OCI-LY7 (cell line): ENCODE measurements around the gene GJC2. TPM values are rescaled to one million over a fixed set of nuclear protein-coding genes. Genes with fewer than 3 reads are reported as not detected.

Experiments used
- BruUV-seq: library from RNA; stranded (reverse); fragments of 400-500 nt; replicated peaks from 2 replicates; lab custom pipeline; 2021; lab: Mats Ljungman, UMichigan
- CTCF ChIA-PET: fragments of 300-600 bp; sonication (Branson Sonifier 250); formaldehyde crosslinking; loops from one replicate; lab custom pipeline; 2022; ENCODE audit warnings: antibody characterized with exemption; ENCODE audit not compliant: unreplicated experiment; lab: Charles Lee
- POLR2A ChIA-PET: fragments of 300-600 bp; sonication (Branson Sonifier 250); formaldehyde crosslinking; loops from one replicate; lab custom pipeline; 2022; ENCODE audit warnings: antibody characterized with exemption; lab: Charles Lee
- DNase-seq: peaks from one replicate; pipeline ENCODE4 v3.0.0-alpha.2; 2015; ENCODE audit warnings: low spot score
- H2AFZ ChIP-seq: fragments of 200-600 bp; sonication (generic), shearing (Covaris generic); 2 replicates; pipeline ENCODE4 v1.6.1; 2014; ENCODE audit warnings: mild to moderate bottlenecking, antibody characterized with exemption, low read length, moderate library complexity
- H3K27ac ChIP-seq: fragments of 200-600 bp; sonication (generic); 2 replicates; pipeline ENCODE4 v1.5.1; 2014; ENCODE audit warnings: mixed run types, low read depth, mild to moderate bottlenecking, moderate library complexity, low read length, inconsistent platforms; ENCODE audit not compliant: poor library complexity, severe bottlenecking
- H3K36me3 ChIP-seq: fragments of 200-600 bp; sonication (generic); 2 replicates; pipeline ENCODE4 v1.6.1; 2014; ENCODE audit warnings: mild to moderate bottlenecking, antibody characterized with exemption, low read length, moderate library complexity, mixed read lengths; ENCODE audit not compliant: insufficient read depth
- H3K4me1 ChIP-seq: fragments of 200-600 bp; sonication (generic); 2 replicates; pipeline ENCODE4 v1.5.1; 2014; ENCODE audit warnings: mild to moderate bottlenecking, low read length; ENCODE audit not compliant: insufficient read depth, poor library complexity, severe bottlenecking
- H3K4me2 ChIP-seq: fragments of 200-600 bp; sonication (generic); 2 replicates; pipeline ENCODE4 v1.6.1; 2014; ENCODE audit warnings: mild to moderate bottlenecking, low read length
- H3K4me3 ChIP-seq: fragments of 200-600 bp; sonication (generic); 2 replicates; pipeline ENCODE4 v1.5.1; 2014; ENCODE audit warnings: mild to moderate bottlenecking, low read depth, low read length; ENCODE audit not compliant: poor library complexity, severe bottlenecking
- H3K79me2 ChIP-seq: fragments of 200-600 bp; sonication (generic); 2 replicates; pipeline ENCODE4 v1.6.1; 2016; ENCODE audit warnings: low read depth, mild to moderate bottlenecking, low read length, moderate library complexity, mixed read lengths; ENCODE audit not compliant: insufficient read depth
- H3K9me2 ChIP-seq: fragments of 200-600 bp; sonication (generic); 2 replicates; pipeline ENCODE4 v1.6.1; 2016; ENCODE audit warnings: mild to moderate bottlenecking, low read length, mixed read lengths; ENCODE audit not compliant: insufficient read depth
- H3K9me3 ChIP-seq: fragments of 200-600 bp; sonication (generic); 2 replicates; pipeline ENCODE4 v1.6.1; 2014; ENCODE audit warnings: mild to moderate bottlenecking, mixed run types, low read length, mixed read lengths
- H4K20me1 ChIP-seq: fragments of 200-600 bp; sonication (generic); 2 replicates; pipeline ENCODE4 v1.6.1; 2014; ENCODE audit warnings: mild to moderate bottlenecking, antibody characterized with exemption, low read length, moderate library complexity, mixed read lengths; ENCODE audit not compliant: insufficient read depth
- CTCF ChIP-seq: fragments of 200-600 bp; sonication (generic); conservative IDR thresholded peaks from 2 replicates; pipeline ENCODE4 v1.5.1; 2014; ENCODE audit warnings: mild to moderate bottlenecking, antibody characterized with exemption, low read length, moderate library complexity, mixed read lengths
- EZH2phosphoT487 ChIP-seq: fragments of 200-600 bp; sonication (generic); IDR thresholded peaks from 2 replicates; pipeline ENCODE4 v1.6.1; 2018; ENCODE audit warnings: low read depth, borderline replicate concordance, mild to moderate bottlenecking, mixed run types, antibody characterized with exemption, low read length, moderate library complexity, mixed read lengths
- intact Hi-C: fragments of 100-400 bp; cut with micrococcal nuclease; formaldehyde crosslinking; loops from one replicate; pipeline ENCODE4 v1.10.0; 2022; ENCODE audit not compliant: unreplicated experiment
- total RNA-seq, 2 experiments: library from RNA; depleted of rRNA in 1 of 2; stranded (reverse); fragments of >200 nt in 1 of 2; shearing (Covaris generic) in 1 of 2; gene quantifications; 2 replicates each; pipeline ENCODE4 v1.2.3, GENCODE V29; 2014 to 2022

Gene GJC2
- total RNA-seq, 2 experiments from 2014 or later, result 0.22 to 0.80 TPM

GRCh38 chr1:228158151-228159007 lies 8.6 kb downstream of the GJC2 start:
- POLR2A ChIA-PET, result no interaction called here
- no peak for TF ChIP-seq CTCF
- Histone ChIP-seq H3K9me2 (no peaks in the 10 kb centered on the region), H2AFZ (no peak overlapping the region), H3K9me3 (no peaks in the 10 kb centered on the region), H3K27ac (no peak overlapping the region), H4K20me1 (no peaks in the 10 kb centered on the region), H3K4me3 (no peak overlapping the region), H3K4me1 (peaks cover 5% of the 10 kb centered on the region), H3K36me3 (no peaks in the 10 kb centered on the region), H3K4me2 (no peak overlapping the region), H3K79me2 (no peaks in the 10 kb centered on the region)
- BruUV-seq, result no TSS peak
- no peak for DNase-seq
- CTCF ChIA-PET, result no interaction called here
- intact Hi-C loops, result no loop called here

- H3K27ac ChIP-seq, result no peak overlapping the region
- H3K36me3 ChIP-seq, result no peaks in the 10 kb centered on the region
- POLR2A ChIA-PET, result no interaction called here
- no peaks in the 10 kb centered on the region for H3K9me3 ChIP-seq
- H3K79me2 ChIP-seq, result no peaks in the 10 kb centered on the region
- intact Hi-C loops, result no loop called here
- no peaks in the 10 kb centered on the region for H3K9me2 ChIP-seq
- no peak for DNase-seq
- no peaks in the 10 kb centered on the region for H4K20me1 ChIP-seq
- no peak overlapping the region for H2AFZ ChIP-seq
- H3K4me3 ChIP-seq, result no peak overlapping the region
- CTCF ChIA-PET, result no interaction called here
- no TSS peak for BruUV-seq
- TF ChIP-seq EZH2phosphoT487 (no peak), CTCF (no peak)
- peaks cover 7% of the 10 kb centered on the region for H3K4me1 ChIP-seq
- H3K4me2 ChIP-seq, result no peak overlapping the region
Measured at GRCh38 chr1:228159008-228159665, 9.4 kb downstream of the GJC2 start.

GRCh38 chr1:228160201-228160761 lies 10.6 kb downstream of the GJC2 start:
- Histone ChIP-seq H3K9me3 (no peaks in the 10 kb centered on the region), H3K27ac (no peak overlapping the region), H3K4me2 (no peak overlapping the region), H3K4me3 (no peak overlapping the region), H3K79me2 (no peaks in the 10 kb centered on the region), H3K9me2 (no peaks in the 10 kb centered on the region), H4K20me1 (no peaks in the 10 kb centered on the region), H3K36me3 (no peaks in the 10 kb centered on the region), H3K4me1 (peaks cover 17% of the 10 kb centered on the region), H2AFZ (no peak overlapping the region)
- TF ChIP-seq CTCF (no peak), EZH2phosphoT487 (no peak)
- no TSS peak for BruUV-seq
- DNase-seq, result no peak
- CTCF ChIA-PET, result no interaction called here
- POLR2A ChIA-PET, result no interaction called here
- intact Hi-C loops, result no loop called here
